Measurements from ENCODE around the gene CFAP91.

Gene CFAP91

GRCh38 chr3:119743921-119744320, 41.1 kb downstream of the CFAP91 start:
- DNase-seq (ENCODE audit: low spot score), result no peak

- DNase-seq (ENCODE audit: low spot score), result no peak
Measured at GRCh38 chr3:119745942-119746341, 43.1 kb downstream of the CFAP91 start.

- DNase-seq (ENCODE audit: low spot score), result no peak
Measured at GRCh38 chr3:119746423-119746822, 43.6 kb downstream of the CFAP91 start.

- no peak for DNase-seq (ENCODE audit: low spot score)
Measured at GRCh38 chr3:119747357-119747756, 44.5 kb downstream of the CFAP91 start.

- DNase-seq (ENCODE audit: low spot score), result no peak
Measured at GRCh38 chr3:119748991-119749390, 46.2 kb downstream of the CFAP91 start.

GRCh38 chr3:119751423-119751822, 48.6 kb downstream of the CFAP91 start:
- DNase-seq (ENCODE audit: low spot score), result peak; percentile 12

All from kidney capillary endothelial cell (primary cell).